Neural progenitor cell (in vitro differentiated cells): ENCODE measurements around the gene FBXW8. TPM values are rescaled to one million over a fixed set of nuclear protein-coding genes. Genes with fewer than 3 reads are reported as not detected.

Source experiments
- DNase-seq: peaks from one replicate; pipeline ENCODE4 v3.0.0-alpha.2; 2016; ENCODE audit warnings: low spot score
- H2AFZ ChIP-seq: fragments of 200-600 bp; sonication (generic); replicated peaks from 2 replicates; pipeline ENCODE4 v1.6.1; 2016; ENCODE audit warnings: antibody characterized with exemption
- H3F3A ChIP-seq: fragments of 200-600 bp; sonication (generic); 2 replicates; pipeline ENCODE4 v1.6.1; 2016; ENCODE audit warnings: antibody characterized with exemption, low read depth
- H3K27ac ChIP-seq: fragments of 200-600 bp; sonication (generic); 2 replicates; pipeline ENCODE4 v1.5.1; 2016; ENCODE audit warnings: mild to moderate bottlenecking
- H3K27me3 ChIP-seq: fragments of 200-600 bp; sonication (generic); 2 replicates; pipeline ENCODE4 v1.6.1; 2016; ENCODE audit warnings: mild to moderate bottlenecking, moderate library complexity
- H3K36me3 ChIP-seq: fragments of 200-600 bp; sonication (generic); 2 replicates; pipeline ENCODE4 v1.5.1; 2016
- H3K4me1 ChIP-seq: fragments of 200-600 bp; sonication (generic); 2 replicates; pipeline ENCODE4 v1.6.1; 2016; ENCODE audit warnings: mixed run types
- H3K4me2 ChIP-seq: fragments of 200-600 bp; sonication (generic); 2 replicates; pipeline ENCODE4 v1.6.1; 2016
- H3K4me3 ChIP-seq: fragments of 200-600 bp; sonication (generic); 2 replicates; pipeline ENCODE4 v1.5.1; 2016
- H3K79me2 ChIP-seq: fragments of 200-600 bp; sonication (generic); 2 replicates; pipeline ENCODE4 v1.6.1; 2016; ENCODE audit warnings: low read depth
- H3K9ac ChIP-seq: fragments of 200-600 bp; sonication (generic); 2 replicates; pipeline ENCODE4 v1.6.1; 2016
- H3K9me3 ChIP-seq: fragments of 200-600 bp; sonication (generic); 2 replicates; pipeline ENCODE4 v1.5.1; 2016; ENCODE audit warnings: low read depth
- H4K20me1 ChIP-seq: fragments of 200-600 bp; sonication (generic); 2 replicates; pipeline ENCODE4 v1.6.1; 2016; ENCODE audit warnings: low read depth
- H3K27ac Mint-ChIP-seq: 3 replicates; pipeline ENCODE4 v1.8.0; 2021; ENCODE audit warnings: mixed read lengths
- H3K27me3 Mint-ChIP-seq: 2 replicates; pipeline ENCODE4 v1.8.0; 2022; ENCODE audit warnings: low read depth, mild to moderate bottlenecking, inconsistent platforms, moderate library complexity, mixed read lengths; ENCODE audit not compliant: insufficient read depth
- H3K36me3 Mint-ChIP-seq: 3 replicates; pipeline ENCODE4 v1.8.0; 2021; ENCODE audit warnings: mixed read lengths
- H3K4me1 Mint-ChIP-seq: 3 replicates; pipeline ENCODE4 v1.8.0; 2021; ENCODE audit warnings: mixed read lengths
- H3K4me3 Mint-ChIP-seq: 3 replicates; pipeline ENCODE4 v1.8.0; 2021; ENCODE audit warnings: mild to moderate bottlenecking, moderate library complexity, mixed read lengths
- H3K9me3 Mint-ChIP-seq: 3 replicates; pipeline ENCODE4 v1.8.0; 2020; ENCODE audit warnings: mixed read lengths
- EZH2 ChIP-seq: fragments of 200-600 bp; sonication (generic); IDR thresholded peaks from 2 replicates; pipeline ENCODE4 v1.6.1; 2017; ENCODE audit warnings: antibody characterized with exemption, mild to moderate bottlenecking, moderate library complexity
- EZH2phosphoT487 ChIP-seq: fragments of 200-600 bp; sonication (generic); IDR thresholded peaks from 2 replicates; pipeline ENCODE4 v1.6.1; 2017; ENCODE audit warnings: antibody characterized with exemption
- total RNA-seq: library from RNA; depleted of rRNA; stranded (reverse); fragments of >200 nt; gene quantifications from 2 replicates; pipeline ENCODE4 v1.2.3, GENCODE V29; 2015; ENCODE audit warnings: low replicate concordance
- TF ChIP-seq, protein P1 (sequence below): fragments of 200-600 bp; sonication (generic); IDR thresholded peaks from 2 replicates; pipeline ENCODE4 v1.5.1; 2017; ENCODE audit warnings: antibody characterized with exemption, mild to moderate bottlenecking

The FBXW8 gene
- total RNA-seq, 1 donor from 2014 or later: 20.7 TPM

DNA sequence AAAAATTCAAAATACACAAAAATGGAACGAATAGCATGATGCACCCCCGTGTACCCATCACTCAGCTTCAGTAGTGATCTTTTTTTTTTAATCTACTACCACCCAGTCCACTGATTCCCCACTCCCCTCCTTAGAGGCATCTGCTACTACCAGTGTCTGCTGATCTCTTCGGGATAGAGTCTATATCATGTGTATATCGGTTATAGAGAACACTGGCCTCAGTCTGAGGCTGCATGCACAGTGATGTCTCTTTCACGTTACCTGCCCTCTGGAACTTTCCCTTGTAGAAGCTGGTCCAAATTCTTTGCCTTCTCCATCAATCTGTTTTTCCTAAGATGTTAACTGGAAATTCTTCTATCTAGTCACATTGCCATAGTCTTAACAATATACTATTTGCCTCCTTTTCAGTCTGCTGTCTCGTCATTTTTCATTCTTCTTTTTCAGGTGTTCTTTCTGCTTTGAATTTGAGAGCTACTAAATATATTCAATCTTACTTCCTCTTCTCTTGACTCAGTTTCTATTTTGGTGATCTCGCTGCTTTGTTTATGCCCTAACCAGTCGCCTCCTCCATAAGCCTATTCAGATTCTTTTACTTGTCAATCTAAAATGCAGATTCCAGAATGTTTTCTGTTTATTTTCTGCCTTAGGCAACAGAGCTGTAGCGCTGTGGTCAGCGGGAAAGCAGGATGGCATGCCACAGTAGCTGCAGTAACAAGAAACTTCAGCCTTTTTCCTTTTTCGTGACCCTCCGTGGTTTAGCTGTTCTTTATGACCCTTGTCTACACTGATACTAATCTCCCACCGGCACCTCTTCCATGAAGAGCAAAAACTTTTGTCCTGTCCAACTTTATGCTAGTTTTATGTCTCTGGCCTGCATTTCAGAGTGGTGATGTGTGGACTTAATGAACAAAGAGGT lies 67.0 kb downstream of the FBXW8 start:
- Mint-ChIP-seq H3K4me1 (no peaks in the 10 kb centered on the region), H3K4me3 (no peak overlapping the region), H3K9me3 (no peaks in the 10 kb centered on the region), H3K27me3 (no peaks in the 10 kb centered on the region), H3K27ac (no peak overlapping the region), H3K36me3 (peaks cover 7% of the 10 kb centered on the region)
- Histone ChIP-seq H3K4me2 (no peak overlapping the region), H3K4me3 (no peak overlapping the region), H3K9me3 (no peaks in the 10 kb centered on the region), H3F3A (no peaks in the 10 kb centered on the region), H3K4me1 (no peaks in the 10 kb centered on the region), H3K36me3 (no peaks in the 10 kb centered on the region), H4K20me1 (no peaks in the 10 kb centered on the region), H3K27ac (peak overlapping the region; percentile 26), H3K9ac (no peak overlapping the region), H3K27me3 (no peaks in the 10 kb centered on the region), H2AFZ (no peak overlapping the region), H3K79me2 (no peaks in the 10 kb centered on the region)
- TF ChIP-seq EZH2phosphoT487 (no peak), EZH2 (no peak)
- TF ChIP-seq, protein P1, sequence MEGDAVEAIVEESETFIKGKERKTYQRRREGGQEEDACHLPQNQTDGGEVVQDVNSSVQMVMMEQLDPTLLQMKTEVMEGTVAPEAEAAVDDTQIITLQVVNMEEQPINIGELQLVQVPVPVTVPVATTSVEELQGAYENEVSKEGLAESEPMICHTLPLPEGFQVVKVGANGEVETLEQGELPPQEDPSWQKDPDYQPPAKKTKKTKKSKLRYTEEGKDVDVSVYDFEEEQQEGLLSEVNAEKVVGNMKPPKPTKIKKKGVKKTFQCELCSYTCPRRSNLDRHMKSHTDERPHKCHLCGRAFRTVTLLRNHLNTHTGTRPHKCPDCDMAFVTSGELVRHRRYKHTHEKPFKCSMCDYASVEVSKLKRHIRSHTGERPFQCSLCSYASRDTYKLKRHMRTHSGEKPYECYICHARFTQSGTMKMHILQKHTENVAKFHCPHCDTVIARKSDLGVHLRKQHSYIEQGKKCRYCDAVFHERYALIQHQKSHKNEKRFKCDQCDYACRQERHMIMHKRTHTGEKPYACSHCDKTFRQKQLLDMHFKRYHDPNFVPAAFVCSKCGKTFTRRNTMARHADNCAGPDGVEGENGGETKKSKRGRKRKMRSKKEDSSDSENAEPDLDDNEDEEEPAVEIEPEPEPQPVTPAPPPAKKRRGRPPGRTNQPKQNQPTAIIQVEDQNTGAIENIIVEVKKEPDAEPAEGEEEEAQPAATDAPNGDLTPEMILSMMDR: no peak
- DNase-seq: no peak

DNA sequence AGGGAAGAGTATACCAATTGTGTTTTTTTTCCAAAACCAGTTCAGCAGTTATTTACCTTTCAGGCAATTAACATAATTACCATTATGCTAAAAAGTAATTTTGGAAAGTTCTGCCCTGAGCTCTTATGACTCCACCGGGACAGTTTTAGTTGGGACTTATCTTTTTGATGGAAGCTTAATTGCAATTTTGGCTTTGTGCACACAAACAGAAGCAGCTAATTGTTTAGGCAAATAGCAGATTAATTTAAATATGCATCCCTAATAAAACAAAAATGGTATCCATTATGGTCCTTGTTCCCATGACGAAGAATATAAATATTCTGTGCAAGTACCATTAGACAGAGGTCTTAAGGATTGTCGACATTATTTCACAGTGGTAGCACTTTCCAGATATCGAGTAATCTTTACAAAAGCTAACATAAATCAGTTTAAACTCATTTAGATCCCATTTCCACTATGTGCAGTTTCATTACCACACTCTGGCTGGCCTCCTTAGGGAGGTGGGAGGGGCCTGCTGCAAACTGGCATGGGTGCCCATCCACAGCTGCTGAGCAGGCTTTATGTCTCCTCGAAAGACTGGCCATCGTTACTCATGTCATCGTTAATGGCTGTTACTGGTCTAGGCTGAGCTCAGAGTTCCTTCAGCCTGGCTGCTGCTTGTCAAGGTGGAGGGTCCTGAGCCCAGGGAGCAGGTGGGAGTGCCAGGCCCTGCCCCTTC lies 68.2 kb downstream of the FBXW8 start:
- Histone ChIP-seq H4K20me1 (no peaks in the 10 kb centered on the region), H3K9ac (no peak overlapping the region), H3K79me2 (no peaks in the 10 kb centered on the region), H3K27ac (no peak overlapping the region), H3K4me1 (no peaks in the 10 kb centered on the region), H3K4me3 (no peak overlapping the region), H3K9me3 (no peaks in the 10 kb centered on the region), H3K4me2 (no peak overlapping the region), H3F3A (no peaks in the 10 kb centered on the region), H3K27me3 (no peaks in the 10 kb centered on the region), H2AFZ (no peak overlapping the region), H3K36me3 (no peaks in the 10 kb centered on the region)
- H3K36me3 Mint-ChIP-seq: no peaks in the 10 kb centered on the region
- TF ChIP-seq EZH2 (no peak), EZH2phosphoT487 (no peak)
- TF ChIP-seq, protein P1: no peak
- no peak for DNase-seq
- no peak overlapping the region for H3K27ac Mint-ChIP-seq
- H3K4me1 Mint-ChIP-seq: no peaks in the 10 kb centered on the region
- H3K9me3 Mint-ChIP-seq: no peaks in the 10 kb centered on the region
- H3K4me3 Mint-ChIP-seq: no peak overlapping the region
- no peaks in the 10 kb centered on the region for H3K27me3 Mint-ChIP-seq

DNA sequence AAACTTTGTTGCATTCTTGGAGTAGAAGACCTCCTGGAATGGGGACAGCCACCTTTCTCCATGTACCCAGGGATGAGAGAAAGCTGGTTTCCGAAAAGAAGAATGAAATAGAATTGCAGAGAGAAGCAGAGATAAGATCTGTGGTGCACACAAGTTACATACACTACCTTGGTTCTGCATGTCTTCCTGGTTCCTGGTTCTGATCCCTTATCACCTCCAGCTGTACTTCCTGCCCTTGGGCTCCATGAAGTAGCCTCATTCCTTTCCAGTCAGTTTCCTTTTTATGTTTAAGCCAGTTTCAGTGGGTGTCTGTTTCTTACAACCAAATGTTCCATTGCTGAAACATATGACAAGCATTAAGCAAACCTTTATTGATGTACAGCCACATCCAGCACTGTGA lies 69.3 kb downstream of the FBXW8 start:
- Histone ChIP-seq H3K27ac (no peak overlapping the region), H3K9ac (no peak overlapping the region), H2AFZ (no peak overlapping the region), H3K27me3 (no peaks in the 10 kb centered on the region), H3F3A (no peaks in the 10 kb centered on the region), H3K36me3 (no peaks in the 10 kb centered on the region), H4K20me1 (no peaks in the 10 kb centered on the region), H3K4me1 (no peaks in the 10 kb centered on the region), H3K79me2 (no peaks in the 10 kb centered on the region), H3K4me3 (no peak overlapping the region), H3K9me3 (no peaks in the 10 kb centered on the region), H3K4me2 (no peak overlapping the region)
- H3K27ac Mint-ChIP-seq: no peak overlapping the region
- H3K36me3 Mint-ChIP-seq: no peaks in the 10 kb centered on the region
- H3K4me3 Mint-ChIP-seq: no peak overlapping the region
- H3K4me1 Mint-ChIP-seq: no peaks in the 10 kb centered on the region
- DNase-seq: no peak
- no peaks in the 10 kb centered on the region for H3K9me3 Mint-ChIP-seq
- TF ChIP-seq EZH2phosphoT487 (no peak), EZH2 (no peak)
- TF ChIP-seq, protein P1: no peak
- no peaks in the 10 kb centered on the region for H3K27me3 Mint-ChIP-seq
